HEK293 (cell line): ENCODE measurements around the gene CT45A1.
"Not testable (repeated sequence)": the region's sequence is repeated elsewhere in the genome, so short reads cannot be mapped to it uniquely, and the experiment has no call there.

ENCODE experiments used
- CTCF ChIP-seq: fragments of 450-650 bp; formaldehyde crosslinking; IDR thresholded peaks from 2 replicates; pipeline ENCODE4 v1.5.1; 2016; ENCODE audit warnings: missing biosample characterization, missing genetic modification characterization
- ZBTB44 ChIP-seq: fragments of 450-650 bp; IDR thresholded peaks from 2 replicates; pipeline ENCODE4 v1.5.1; 2018; ENCODE audit warnings: missing biosample characterization, mild to moderate bottlenecking, missing genetic modification characterization
- ZFP41 ChIP-seq: fragments of 450-650 bp; formaldehyde crosslinking; IDR thresholded peaks from 2 replicates; pipeline ENCODE4 v1.5.1; 2016; ENCODE audit warnings: missing biosample characterization, missing genetic modification characterization, borderline replicate concordance
- ZNF324 ChIP-seq: fragments of 450-650 bp; formaldehyde crosslinking; IDR thresholded peaks from 2 replicates; pipeline ENCODE4 v1.5.1; 2016; ENCODE audit warnings: missing biosample characterization, missing genetic modification characterization
- TF ChIP-seq, protein P1 (sequence below): fragments of 450-650 bp; formaldehyde crosslinking; IDR thresholded peaks from 2 replicates; pipeline ENCODE4 v1.5.1; 2016; ENCODE audit warnings: missing biosample characterization, missing genetic modification characterization
- TF ChIP-seq, protein P2 (sequence below): fragments of 450-650 bp; IDR thresholded peaks from 2 replicates; pipeline ENCODE4 v1.5.1; 2018; ENCODE audit warnings: missing biosample characterization, missing genetic modification characterization
- TF ChIP-seq, protein P3 (sequence below): fragments of 450-650 bp; formaldehyde crosslinking; IDR thresholded peaks from 2 replicates; pipeline ENCODE4 v1.5.1; 2016; ENCODE audit warnings: missing biosample characterization, missing genetic modification characterization

DNA sequence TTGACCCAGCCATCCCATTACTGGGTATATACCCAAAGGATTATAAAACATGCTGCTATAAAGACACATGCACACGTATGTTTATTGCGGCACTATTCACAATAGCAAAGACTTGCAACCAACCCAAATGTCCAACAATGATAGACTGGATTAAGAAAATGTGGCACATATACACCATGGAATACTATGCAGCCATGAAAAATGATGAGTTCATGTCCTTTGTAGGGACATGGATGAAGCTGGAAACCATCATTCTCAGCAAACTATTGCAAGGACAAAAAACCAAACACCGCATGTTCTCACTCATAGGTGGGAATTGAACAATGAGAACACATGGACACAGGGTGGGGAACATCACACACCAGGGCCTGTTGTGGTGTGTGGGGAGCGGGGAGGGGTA is 31.3 kb downstream of the CT45A1 start:
- TF ChIP-seq, protein P1, sequence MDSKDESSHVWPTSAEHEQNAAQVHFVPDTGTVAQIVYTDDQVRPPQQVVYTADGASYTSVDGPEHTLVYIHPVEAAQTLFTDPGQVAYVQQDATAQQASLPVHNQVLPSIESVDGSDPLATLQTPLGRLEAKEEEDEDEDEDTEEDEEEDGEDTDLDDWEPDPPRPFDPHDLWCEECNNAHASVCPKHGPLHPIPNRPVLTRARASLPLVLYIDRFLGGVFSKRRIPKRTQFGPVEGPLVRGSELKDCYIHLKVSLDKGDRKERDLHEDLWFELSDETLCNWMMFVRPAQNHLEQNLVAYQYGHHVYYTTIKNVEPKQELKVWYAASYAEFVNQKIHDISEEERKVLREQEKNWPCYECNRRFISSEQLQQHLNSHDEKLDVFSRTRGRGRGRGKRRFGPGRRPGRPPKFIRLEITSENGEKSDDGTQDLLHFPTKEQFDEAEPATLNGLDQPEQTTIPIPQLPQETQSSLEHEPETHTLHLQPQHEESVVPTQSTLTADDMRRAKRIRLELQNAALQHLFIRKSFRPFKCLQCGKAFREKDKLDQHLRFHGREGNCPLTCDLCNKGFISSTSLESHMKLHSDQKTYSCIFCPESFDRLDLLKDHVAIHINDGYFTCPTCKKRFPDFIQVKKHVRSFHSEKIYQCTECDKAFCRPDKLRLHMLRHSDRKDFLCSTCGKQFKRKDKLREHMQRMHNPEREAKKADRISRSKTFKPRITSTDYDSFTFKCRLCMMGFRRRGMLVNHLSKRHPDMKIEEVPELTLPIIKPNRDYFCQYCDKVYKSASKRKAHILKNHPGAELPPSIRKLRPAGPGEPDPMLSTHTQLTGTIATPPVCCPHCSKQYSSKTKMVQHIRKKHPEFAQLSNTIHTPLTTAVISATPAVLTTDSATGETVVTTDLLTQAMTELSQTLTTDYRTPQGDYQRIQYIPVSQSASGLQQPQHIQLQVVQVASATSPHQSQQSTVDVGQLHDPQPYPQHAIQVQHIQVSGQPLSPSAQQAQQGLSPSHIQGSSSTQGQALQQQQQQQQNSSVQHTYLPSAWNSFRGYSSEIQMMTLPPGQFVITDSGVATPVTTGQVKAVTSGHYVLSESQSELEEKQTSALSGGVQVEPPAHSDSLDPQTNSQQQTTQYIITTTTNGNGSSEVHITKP (tag by site-specific recombination), result not testable (repeated sequence)
- TF ChIP-seq, protein P2, sequence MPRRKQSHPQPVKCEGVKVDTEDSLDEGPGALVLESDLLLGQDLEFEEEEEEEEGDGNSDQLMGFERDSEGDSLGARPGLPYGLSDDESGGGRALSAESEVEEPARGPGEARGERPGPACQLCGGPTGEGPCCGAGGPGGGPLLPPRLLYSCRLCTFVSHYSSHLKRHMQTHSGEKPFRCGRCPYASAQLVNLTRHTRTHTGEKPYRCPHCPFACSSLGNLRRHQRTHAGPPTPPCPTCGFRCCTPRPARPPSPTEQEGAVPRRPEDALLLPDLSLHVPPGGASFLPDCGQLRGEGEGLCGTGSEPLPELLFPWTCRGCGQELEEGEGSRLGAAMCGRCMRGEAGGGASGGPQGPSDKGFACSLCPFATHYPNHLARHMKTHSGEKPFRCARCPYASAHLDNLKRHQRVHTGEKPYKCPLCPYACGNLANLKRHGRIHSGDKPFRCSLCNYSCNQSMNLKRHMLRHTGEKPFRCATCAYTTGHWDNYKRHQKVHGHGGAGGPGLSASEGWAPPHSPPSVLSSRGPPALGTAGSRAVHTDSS (tag by site-specific recombination), result not testable (repeated sequence)
- TF ChIP-seq, protein P3, sequence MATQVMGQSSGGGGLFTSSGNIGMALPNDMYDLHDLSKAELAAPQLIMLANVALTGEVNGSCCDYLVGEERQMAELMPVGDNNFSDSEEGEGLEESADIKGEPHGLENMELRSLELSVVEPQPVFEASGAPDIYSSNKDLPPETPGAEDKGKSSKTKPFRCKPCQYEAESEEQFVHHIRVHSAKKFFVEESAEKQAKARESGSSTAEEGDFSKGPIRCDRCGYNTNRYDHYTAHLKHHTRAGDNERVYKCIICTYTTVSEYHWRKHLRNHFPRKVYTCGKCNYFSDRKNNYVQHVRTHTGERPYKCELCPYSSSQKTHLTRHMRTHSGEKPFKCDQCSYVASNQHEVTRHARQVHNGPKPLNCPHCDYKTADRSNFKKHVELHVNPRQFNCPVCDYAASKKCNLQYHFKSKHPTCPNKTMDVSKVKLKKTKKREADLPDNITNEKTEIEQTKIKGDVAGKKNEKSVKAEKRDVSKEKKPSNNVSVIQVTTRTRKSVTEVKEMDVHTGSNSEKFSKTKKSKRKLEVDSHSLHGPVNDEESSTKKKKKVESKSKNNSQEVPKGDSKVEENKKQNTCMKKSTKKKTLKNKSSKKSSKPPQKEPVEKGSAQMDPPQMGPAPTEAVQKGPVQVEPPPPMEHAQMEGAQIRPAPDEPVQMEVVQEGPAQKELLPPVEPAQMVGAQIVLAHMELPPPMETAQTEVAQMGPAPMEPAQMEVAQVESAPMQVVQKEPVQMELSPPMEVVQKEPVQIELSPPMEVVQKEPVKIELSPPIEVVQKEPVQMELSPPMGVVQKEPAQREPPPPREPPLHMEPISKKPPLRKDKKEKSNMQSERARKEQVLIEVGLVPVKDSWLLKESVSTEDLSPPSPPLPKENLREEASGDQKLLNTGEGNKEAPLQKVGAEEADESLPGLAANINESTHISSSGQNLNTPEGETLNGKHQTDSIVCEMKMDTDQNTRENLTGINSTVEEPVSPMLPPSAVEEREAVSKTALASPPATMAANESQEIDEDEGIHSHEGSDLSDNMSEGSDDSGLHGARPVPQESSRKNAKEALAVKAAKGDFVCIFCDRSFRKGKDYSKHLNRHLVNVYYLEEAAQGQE (tag by site-specific recombination), result not testable (repeated sequence)
- not testable (repeated sequence) for TF ChIP-seq ZFP41 (tag by site-specific recombination); ZNF324 (tag by site-specific recombination); CTCF; ZBTB44 (tag by site-specific recombination)
